ENCODE data around the gene PHACTR2.
"Not testable (repeated sequence)": the region's sequence is repeated elsewhere in the genome, so short reads cannot be mapped to it uniquely, and the experiment has no call there.

PHACTR2 gene

DNA sequence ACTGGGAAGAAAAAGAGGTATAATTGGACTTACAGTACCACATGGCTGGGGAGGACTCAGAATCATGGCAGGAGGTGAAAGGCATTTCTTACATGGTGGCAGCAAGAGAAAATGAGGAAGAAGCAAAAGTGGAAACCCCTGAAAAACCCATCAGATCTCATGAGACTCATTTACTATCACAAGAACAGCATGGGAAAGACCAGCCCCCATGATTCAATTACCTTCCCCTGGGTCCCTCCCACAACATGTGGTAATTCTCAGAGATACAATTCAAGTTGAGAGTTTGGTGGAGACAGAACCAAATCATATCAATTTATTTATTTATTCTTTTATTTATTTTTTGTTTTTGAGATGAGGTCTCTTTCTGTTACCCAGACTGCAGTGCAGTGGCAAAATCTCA is 196.7 kb downstream of the PHACTR2 start:
- DNase-seq (ENCODE audit: low read depth in 1 of 2, low spot score in 1 of 2); H3K4me3 ChIP-seq (replicated peaks; ENCODE audit: insufficient read depth, low read length); H3K27ac ChIP-seq (replicated peaks); H3K27me3 ChIP-seq (ENCODE audit: insufficient read depth, poor library complexity, severe bottlenecking): not testable (repeated sequence)

DNA sequence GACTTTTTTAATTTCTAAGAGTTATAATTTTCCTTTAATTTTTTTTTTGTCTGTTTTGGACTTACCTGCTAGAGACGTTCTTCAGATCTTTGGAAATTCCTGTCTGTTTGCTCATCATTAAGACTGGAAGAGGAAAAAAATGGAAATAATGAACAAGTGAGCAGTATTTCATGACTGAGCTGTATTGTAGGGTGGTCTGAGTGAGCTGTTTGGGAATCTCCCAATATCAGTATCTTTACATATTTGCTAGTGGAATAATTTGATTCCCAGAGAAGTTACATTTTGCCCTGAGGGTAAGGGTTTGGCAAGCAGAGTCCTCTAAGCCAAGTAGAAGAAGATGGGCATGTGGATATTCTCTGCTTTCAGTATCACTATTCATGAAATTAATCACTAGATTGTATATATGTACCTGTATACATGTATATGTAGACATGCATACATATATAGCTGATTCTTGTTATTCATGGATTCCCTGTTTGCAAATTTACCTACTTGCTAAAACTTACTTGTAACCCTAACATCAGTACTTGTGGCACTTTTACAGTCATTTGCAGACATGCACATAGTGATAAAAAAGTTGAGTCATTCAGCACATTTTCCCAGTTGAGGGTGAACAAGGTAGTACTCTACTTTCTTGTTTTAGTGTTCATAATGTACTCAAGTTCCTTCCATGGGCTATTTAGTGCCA is 200.0 kb downstream of the PHACTR2 start:
- Histone ChIP-seq H3K27me3 (ENCODE audit: insufficient read depth, poor library complexity, severe bottlenecking) (no peaks in the 10 kb centered on the region), H3K27ac (replicated peaks) (no peak overlapping the region), H3K4me3 (replicated peaks; ENCODE audit: insufficient read depth, low read length) (no peak overlapping the region)
- no peak for DNase-seq (ENCODE audit: low read depth in 1 of 2, low spot score in 1 of 2)
- TF ChIP-seq, protein P1, sequence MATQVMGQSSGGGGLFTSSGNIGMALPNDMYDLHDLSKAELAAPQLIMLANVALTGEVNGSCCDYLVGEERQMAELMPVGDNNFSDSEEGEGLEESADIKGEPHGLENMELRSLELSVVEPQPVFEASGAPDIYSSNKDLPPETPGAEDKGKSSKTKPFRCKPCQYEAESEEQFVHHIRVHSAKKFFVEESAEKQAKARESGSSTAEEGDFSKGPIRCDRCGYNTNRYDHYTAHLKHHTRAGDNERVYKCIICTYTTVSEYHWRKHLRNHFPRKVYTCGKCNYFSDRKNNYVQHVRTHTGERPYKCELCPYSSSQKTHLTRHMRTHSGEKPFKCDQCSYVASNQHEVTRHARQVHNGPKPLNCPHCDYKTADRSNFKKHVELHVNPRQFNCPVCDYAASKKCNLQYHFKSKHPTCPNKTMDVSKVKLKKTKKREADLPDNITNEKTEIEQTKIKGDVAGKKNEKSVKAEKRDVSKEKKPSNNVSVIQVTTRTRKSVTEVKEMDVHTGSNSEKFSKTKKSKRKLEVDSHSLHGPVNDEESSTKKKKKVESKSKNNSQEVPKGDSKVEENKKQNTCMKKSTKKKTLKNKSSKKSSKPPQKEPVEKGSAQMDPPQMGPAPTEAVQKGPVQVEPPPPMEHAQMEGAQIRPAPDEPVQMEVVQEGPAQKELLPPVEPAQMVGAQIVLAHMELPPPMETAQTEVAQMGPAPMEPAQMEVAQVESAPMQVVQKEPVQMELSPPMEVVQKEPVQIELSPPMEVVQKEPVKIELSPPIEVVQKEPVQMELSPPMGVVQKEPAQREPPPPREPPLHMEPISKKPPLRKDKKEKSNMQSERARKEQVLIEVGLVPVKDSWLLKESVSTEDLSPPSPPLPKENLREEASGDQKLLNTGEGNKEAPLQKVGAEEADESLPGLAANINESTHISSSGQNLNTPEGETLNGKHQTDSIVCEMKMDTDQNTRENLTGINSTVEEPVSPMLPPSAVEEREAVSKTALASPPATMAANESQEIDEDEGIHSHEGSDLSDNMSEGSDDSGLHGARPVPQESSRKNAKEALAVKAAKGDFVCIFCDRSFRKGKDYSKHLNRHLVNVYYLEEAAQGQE (IDR thresholded peaks at IDR 0.05; ENCODE audit: insufficient replicate concordance, low read depth), result no peak
- TF ChIP-seq GABPA (IDR thresholded peaks at IDR 0.05; ENCODE audit: low read depth) (no peak), SPI1 (IDR thresholded peaks at IDR 0.05; ENCODE audit: borderline replicate concordance, low read depth) (no peak), POLR2AphosphoS5 (IDR thresholded peaks at IDR 0.05; ENCODE audit: low read depth) (no peak)
- TF ChIP-seq, protein P2, sequence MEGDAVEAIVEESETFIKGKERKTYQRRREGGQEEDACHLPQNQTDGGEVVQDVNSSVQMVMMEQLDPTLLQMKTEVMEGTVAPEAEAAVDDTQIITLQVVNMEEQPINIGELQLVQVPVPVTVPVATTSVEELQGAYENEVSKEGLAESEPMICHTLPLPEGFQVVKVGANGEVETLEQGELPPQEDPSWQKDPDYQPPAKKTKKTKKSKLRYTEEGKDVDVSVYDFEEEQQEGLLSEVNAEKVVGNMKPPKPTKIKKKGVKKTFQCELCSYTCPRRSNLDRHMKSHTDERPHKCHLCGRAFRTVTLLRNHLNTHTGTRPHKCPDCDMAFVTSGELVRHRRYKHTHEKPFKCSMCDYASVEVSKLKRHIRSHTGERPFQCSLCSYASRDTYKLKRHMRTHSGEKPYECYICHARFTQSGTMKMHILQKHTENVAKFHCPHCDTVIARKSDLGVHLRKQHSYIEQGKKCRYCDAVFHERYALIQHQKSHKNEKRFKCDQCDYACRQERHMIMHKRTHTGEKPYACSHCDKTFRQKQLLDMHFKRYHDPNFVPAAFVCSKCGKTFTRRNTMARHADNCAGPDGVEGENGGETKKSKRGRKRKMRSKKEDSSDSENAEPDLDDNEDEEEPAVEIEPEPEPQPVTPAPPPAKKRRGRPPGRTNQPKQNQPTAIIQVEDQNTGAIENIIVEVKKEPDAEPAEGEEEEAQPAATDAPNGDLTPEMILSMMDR (IDR thresholded peaks at IDR 0.05; ENCODE audit: insufficient read depth, low read length), result no peak

DNA sequence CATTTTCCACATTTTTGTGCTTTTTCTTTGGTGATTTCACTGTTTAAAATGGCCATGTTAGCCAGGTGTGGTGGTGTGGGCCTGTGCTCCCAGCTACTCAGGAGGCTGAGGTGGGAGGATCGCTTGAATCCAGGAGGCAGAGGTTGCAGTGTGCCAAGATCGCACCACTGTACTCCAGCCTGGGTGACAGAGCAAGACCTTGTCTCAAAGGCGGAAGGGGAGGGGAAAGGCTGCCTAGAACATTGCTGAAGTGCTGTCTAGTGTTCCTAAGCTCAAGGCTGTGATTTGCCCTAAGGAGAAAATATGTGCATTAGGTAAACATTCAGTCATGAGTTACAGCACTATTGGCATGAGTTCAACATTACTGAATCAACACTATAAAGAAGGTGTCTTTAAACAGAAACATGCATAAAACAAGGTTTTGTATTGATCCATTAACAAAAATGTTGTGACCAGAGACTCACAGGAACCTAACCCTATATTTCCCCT is 200.6 kb downstream of the PHACTR2 start:
- TF ChIP-seq, protein P2 (IDR thresholded peaks at IDR 0.05; ENCODE audit: insufficient read depth, low read length), result no peak
- no peak for TF ChIP-seq POLR2AphosphoS5 (IDR thresholded peaks at IDR 0.05; ENCODE audit: low read depth)
- no peak for TF ChIP-seq SPI1 (IDR thresholded peaks at IDR 0.05; ENCODE audit: borderline replicate concordance, low read depth)
- no peak for TF ChIP-seq GABPA (IDR thresholded peaks at IDR 0.05; ENCODE audit: low read depth)
- TF ChIP-seq, protein P1 (IDR thresholded peaks at IDR 0.05; ENCODE audit: insufficient replicate concordance, low read depth), result no peak
- Histone ChIP-seq H3K4me3 (replicated peaks; ENCODE audit: insufficient read depth, low read length) (no peak overlapping the region), H3K27ac (replicated peaks) (no peak overlapping the region), H3K27me3 (ENCODE audit: insufficient read depth, poor library complexity, severe bottlenecking) (no peaks in the 10 kb centered on the region)
- DNase-seq (ENCODE audit: low read depth in 1 of 2, low spot score in 1 of 2), result no peak

DNA sequence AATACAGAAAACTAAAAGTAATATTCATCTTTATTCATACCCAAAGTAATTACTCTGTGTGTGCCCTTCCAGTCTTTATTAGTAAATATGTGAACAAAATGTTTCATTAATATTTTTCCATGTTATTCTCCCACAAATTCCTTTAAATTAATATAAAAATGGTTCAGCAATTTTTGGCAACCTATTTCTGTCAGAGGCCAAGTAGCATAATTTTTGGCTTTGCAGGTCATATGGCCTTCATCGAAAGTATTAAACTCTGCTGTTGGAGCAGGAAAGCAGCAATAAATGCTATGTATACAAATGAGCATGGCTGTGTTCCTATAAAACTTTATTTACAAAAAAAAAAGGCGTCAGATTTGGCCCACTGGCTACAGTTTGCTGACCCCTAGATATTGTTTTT is 202.6 kb downstream of the PHACTR2 start:
- TF ChIP-seq POLR2AphosphoS5 (IDR thresholded peaks at IDR 0.05; ENCODE audit: low read depth) (no peak), GABPA (IDR thresholded peaks at IDR 0.05; ENCODE audit: low read depth) (no peak), SPI1 (IDR thresholded peaks at IDR 0.05; ENCODE audit: borderline replicate concordance, low read depth) (no peak)
- TF ChIP-seq, protein P1 (IDR thresholded peaks at IDR 0.05; ENCODE audit: insufficient replicate concordance, low read depth), result no peak
- TF ChIP-seq, protein P2 (IDR thresholded peaks at IDR 0.05; ENCODE audit: insufficient read depth, low read length), result no peak
- Histone ChIP-seq H3K27me3 (ENCODE audit: insufficient read depth, poor library complexity, severe bottlenecking) (no peaks in the 10 kb centered on the region), H3K27ac (replicated peaks) (no peak overlapping the region), H3K4me3 (replicated peaks; ENCODE audit: insufficient read depth, low read length) (no peak overlapping the region)
- no peak for DNase-seq (ENCODE audit: low read depth in 1 of 2, low spot score in 1 of 2)

Data from HL-60 (cell line).